Activated CD4-positive, alpha-beta T cell treated with anti-CD3 and anti-CD28 coated beads, Interleukin-2, amount 10 ng/mL, durations not matched to agents 7 days and 5 days (primary cell): ENCODE measurements around the gene CCDC9B. TPM values are rescaled to one million over a fixed set of nuclear protein-coding genes. Genes with fewer than 3 reads are reported as not detected.

Source experiments
- CTCF ChIA-PET: fragments of 350-600 bp; sonication (Branson Sonifier 250); formaldehyde crosslinking; loops from one replicate; lab custom pipeline; 2021; ENCODE audit warnings: antibody characterized with exemption; lab: Charles Lee
- POLR2A ChIA-PET: fragments of 350-600 bp; sonication (Branson Sonifier 250); formaldehyde crosslinking; loops from one replicate; lab custom pipeline; 2021; ENCODE audit warnings: antibody characterized with exemption; lab: Charles Lee
- DNase-seq: peaks from one replicate; pipeline ENCODE4 v3.0.0-alpha.2; 2020
- H3K27ac Mint-ChIP-seq: one replicate; pipeline ENCODE4 v1.8.0; 2021; ENCODE audit warnings: mild to moderate bottlenecking, moderate library complexity, mixed read lengths
- H3K27me3 Mint-ChIP-seq: one replicate; pipeline ENCODE4 v1.8.0; 2021; ENCODE audit warnings: mixed read lengths
- H3K36me3 Mint-ChIP-seq: one replicate; pipeline ENCODE4 v1.8.0; 2021; ENCODE audit warnings: low read depth, mixed read lengths
- H3K4me1 Mint-ChIP-seq: one replicate; pipeline ENCODE4 v1.8.0; 2021; ENCODE audit warnings: mixed read lengths
- H3K4me3 Mint-ChIP-seq: one replicate; pipeline ENCODE4 v1.8.0; 2021; ENCODE audit warnings: mild to moderate bottlenecking, moderate library complexity, mixed read lengths
- H3K9me3 Mint-ChIP-seq: one replicate; pipeline ENCODE4 v1.8.0; 2021; ENCODE audit warnings: mixed read lengths
- total RNA-seq, 2 experiments: library from RNA; stranded (reverse); gene quantifications; one replicate each; pipeline ENCODE4 v1.2.3, GENCODE V29; 2021

CCDC9B gene
- total RNA-seq, 2 experiments from 2014 or later: 0.81 to 1.0 TPM

DNA sequence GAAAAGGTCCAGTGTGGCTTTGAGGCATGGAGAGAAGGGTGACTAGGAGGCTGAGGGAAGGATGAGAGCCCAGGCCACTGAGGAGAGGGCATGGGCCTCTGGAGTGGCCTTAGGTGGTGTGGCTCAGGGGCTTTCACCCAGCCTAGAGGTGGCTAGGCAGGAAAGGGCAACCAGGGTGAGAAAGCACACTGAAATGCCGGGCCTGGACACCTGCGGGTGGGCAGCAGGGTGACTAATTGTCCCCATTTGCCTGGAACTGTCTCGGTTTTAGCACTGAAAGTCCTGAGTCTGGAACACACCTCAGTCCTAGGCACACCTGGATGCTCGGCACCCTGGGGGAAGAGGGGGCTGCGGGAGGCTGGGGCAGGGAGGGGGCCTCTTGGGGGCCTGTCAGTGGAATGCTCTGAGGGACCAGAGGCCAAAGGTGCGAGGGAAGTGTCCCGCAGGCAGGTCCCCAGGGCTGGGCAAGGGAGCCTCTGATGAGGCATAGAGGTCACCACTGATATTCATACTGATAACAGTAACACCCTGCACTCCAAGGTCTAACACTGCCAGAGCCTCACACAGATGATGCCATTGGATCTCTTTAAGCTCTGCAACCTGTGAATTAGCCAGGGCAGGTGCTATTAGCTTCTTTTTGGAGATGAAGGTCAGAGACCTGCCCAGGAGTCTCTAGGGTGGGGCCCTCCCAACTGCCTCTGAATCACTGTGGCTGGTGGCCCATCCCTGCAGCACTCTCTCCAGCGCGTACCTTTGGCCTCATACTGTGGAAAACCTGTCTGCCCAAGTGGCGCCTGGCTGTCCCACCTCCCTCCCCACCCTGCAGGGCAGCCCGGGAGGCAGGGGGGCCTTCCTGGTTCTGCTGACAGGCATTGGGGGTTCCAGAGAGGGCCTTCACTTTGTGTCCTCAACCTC, 7.1 kb upstream of the CCDC9B start:
- POLR2A ChIA-PET: no interaction called here
- no peak overlapping the region for H3K27ac Mint-ChIP-seq
- H3K4me3 Mint-ChIP-seq: no peak overlapping the region
- no peaks in the 10 kb centered on the region for H3K27me3 Mint-ChIP-seq
- DNase-seq: no peak
- H3K4me1 Mint-ChIP-seq: no peaks in the 10 kb centered on the region
- CTCF ChIA-PET: interaction anchor here (0.6 to 4.5 kb wide), 5 partner anchors 14 to 225 kb away, joined by 3 to 11 read pairs (median 4); no protein-coding TSS in a partner anchor
- no peaks in the 10 kb centered on the region for H3K36me3 Mint-ChIP-seq
- no peaks in the 10 kb centered on the region for H3K9me3 Mint-ChIP-seq

DNA sequence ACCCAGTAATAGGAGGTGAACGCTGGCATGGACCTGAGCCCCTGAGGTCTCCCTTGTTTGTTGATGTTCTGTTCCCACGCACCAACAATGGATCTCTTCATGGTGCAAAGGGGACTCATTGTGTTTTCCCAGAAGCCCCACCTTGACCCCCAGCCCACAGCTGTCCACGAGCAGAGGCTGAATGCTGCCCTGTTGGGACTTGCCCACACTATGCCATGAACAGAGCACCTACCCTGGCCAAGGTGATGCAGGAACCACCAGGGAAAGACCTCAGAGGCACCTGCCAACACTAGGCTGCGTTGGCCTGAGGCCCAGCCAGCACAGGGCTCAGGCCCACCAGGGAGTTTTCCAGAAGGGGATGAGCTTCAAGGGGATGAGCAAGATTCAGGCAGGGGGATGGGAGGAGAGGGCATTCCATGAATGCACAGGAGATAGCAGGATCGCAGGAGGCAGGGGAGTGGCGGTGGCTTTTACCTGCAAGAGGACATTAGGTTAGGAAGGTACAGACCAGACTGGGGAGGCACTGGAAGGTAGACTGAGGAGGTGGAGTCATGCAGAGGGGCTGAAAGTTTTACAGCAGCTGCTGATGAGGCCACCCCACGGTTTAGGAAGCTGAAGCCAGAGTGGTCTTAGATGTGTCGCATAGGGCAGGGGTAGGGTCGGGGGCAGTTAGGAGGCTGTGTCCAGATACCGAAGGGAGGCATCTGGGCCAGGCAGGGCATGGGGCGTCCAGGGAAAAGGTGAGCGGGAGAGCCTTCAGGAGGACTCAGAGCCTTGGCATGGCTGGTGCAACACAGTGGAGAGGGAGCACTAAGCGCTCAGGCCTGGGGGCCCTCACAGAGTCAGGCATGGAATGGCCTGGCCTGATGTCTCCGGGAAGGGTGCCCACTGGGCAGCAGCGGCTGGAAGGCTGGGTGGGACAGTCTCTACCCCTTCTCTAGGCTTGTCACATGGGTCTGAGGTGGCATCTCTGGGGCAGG, 6.1 kb upstream of the CCDC9B start:
- CTCF ChIA-PET: interaction anchor here (0.6 to 4.5 kb wide), 5 partner anchors 8 to 75 kb away, joined by 3 to 11 read pairs (median 4); no protein-coding TSS in a partner anchor

DNA sequence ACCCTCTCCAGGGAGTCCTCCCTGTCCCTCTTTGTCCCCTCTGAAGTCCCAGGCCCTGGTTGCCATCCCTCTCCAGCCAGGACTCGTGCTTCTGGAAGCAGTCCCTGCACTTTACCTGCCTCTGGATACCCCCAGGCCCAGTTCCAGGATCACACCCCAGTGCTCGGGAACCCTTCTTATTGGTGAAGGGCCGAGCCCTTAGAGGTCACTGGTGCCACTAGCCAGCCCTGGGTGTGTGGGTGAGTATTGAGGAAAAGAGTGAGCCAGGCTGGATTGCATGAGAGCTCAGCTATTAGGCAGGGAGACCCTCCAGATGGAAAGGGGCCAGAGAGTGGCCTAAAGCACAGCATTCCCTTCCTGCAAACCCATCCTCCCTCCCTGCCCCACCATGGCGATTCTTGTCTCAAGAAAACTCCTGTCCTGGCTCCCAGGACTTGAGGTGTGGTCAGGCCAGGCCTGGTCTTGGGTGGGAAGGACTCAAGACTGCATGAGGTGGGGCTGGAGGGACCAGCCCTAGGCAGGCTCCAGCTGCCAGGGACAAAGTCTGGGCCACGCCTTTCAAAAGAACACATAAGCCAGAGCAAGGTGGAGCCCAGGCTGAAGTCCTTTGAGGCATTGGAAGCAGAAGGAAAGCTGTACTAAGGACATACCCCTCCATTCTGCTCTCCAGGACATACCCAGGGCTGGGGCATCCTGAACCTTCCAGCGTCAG, 5.3 kb upstream of the CCDC9B start:
- no peak for DNase-seq
- Mint-ChIP-seq H3K36me3 (no peaks in the 10 kb centered on the region), H3K4me1 (no peaks in the 10 kb centered on the region), H3K27ac (no peak overlapping the region), H3K27me3 (no peaks in the 10 kb centered on the region), H3K4me3 (no peak overlapping the region), H3K9me3 (no peaks in the 10 kb centered on the region)
- ChIA-PET POLR2A (no interaction called here), CTCF (interaction anchor here (0.6 to 4.5 kb wide), 7 partner anchors 8 to 76 kb away, joined by 3 to 33 read pairs (median 5); no protein-coding TSS in a partner anchor)

More for the DNA sequence above, 6.1 kb upstream of the CCDC9B start:
- Mint-ChIP-seq H3K4me3 (no peak overlapping the region), H3K27me3 (no peaks in the 10 kb centered on the region), H3K4me1 (no peaks in the 10 kb centered on the region), H3K27ac (no peak overlapping the region), H3K9me3 (no peaks in the 10 kb centered on the region), H3K36me3 (no peaks in the 10 kb centered on the region)
- POLR2A ChIA-PET: no interaction called here
- DNase-seq: no peak

DNA sequence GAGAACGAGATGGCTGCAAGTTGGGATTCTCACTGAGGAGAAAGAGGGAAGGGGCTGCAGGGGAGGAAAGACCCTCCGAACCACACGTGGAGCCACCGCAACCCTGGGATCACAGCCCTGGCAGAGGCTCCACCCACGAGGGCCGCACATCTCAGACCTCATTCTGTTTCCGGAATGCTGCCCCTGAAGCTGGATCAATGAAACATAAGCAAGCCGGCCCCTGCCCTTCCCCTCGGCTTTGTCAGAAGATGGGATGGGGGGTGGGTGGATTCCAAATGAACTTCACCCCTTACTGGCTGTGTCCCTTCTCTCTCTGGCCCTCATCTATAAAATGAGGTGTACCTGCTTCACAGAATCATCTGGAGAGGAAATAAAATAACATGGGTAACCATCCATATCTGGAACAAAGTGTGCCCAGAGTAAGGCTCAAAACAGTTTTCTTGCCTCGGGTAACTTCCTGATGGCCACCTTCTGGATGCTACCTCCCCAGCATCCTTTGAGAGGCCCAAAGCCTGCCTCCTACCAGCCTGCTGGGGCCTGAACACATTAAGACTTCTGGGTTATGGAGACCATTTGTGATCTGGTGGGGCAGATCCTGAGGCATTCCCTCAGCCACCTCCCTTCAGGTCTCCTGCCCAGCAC, 4.6 kb upstream of the CCDC9B start:
- no peaks in the 10 kb centered on the region for H3K9me3 Mint-ChIP-seq
- no peaks in the 10 kb centered on the region for H3K36me3 Mint-ChIP-seq
- H3K27me3 Mint-ChIP-seq: no peaks in the 10 kb centered on the region
- ChIA-PET CTCF (interaction anchor here (0.7 to 4.4 kb wide), 17 partner anchors 8 to 98 kb away, joined by 3 to 33 read pairs (median 4); no protein-coding TSS in a partner anchor), POLR2A (no interaction called here)
- no peak for DNase-seq
- no peak overlapping the region for H3K27ac Mint-ChIP-seq
- no peak overlapping the region for H3K4me3 Mint-ChIP-seq
- no peaks in the 10 kb centered on the region for H3K4me1 Mint-ChIP-seq

DNA sequence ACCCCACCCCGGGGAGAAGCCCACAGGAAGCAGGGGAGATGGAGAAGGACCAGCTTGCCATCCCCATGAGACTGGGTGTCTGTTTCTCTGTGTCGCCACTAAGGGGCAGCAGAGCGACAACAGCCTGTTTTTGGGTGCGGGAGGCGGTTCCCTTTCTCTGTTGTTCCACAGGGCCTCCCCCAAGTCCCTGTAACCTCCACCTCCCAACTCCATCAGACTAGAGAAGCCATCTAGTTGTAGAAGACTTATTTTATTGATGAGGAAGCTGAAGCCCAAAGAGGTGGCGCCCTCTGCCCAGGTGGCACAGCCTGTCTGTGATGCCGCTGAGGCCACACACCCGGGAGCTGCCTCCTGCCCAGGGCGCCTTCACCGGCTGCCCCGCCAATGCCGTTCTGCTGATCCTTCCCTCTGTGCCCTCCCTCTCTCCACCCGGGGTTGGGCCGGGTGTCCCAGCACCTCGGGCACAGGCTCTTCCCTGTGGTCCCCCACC, 3.9 kb upstream of the CCDC9B start:
- Mint-ChIP-seq H3K4me1 (no peaks in the 10 kb centered on the region), H3K9me3 (no peaks in the 10 kb centered on the region), H3K27ac (no peak overlapping the region), H3K4me3 (no peak overlapping the region), H3K36me3 (no peaks in the 10 kb centered on the region), H3K27me3 (no peaks in the 10 kb centered on the region)
- peak; percentile 83 for DNase-seq
- ChIA-PET CTCF (interaction anchor here (0.7 to 4.4 kb wide), 24 partner anchors 8 to 98 kb away, joined by 3 to 33 read pairs (median 4); partner anchors contain the start of gene PLCB2), POLR2A (no interaction called here)

DNA sequence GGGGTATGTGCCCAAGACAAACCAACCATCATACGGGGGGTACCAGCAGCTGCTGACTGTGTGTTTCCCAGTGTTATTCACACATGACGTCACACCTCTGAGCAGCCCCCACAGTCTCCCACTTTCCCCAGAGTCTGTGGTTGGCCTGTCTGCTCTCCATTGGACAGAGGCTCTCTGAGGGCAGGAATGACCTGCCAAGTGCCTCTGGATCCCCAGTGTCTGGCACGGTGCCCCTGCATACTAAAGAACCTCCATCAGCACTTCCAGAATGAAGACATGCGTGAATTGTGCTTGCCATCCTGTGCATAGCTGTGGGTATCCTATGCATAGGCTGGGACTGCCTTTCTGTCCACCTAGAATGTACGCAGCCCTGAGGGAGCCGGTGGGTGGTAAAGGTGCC, 3.5 kb upstream of the CCDC9B start:
- no peak for DNase-seq
- Mint-ChIP-seq H3K36me3 (no peaks in the 10 kb centered on the region), H3K4me1 (no peaks in the 10 kb centered on the region), H3K9me3 (no peaks in the 10 kb centered on the region), H3K27ac (no peak overlapping the region), H3K27me3 (no peaks in the 10 kb centered on the region), H3K4me3 (no peak overlapping the region)
- CTCF ChIA-PET: interaction anchor here (0.9 to 4.4 kb wide), 26 partner anchors 8 to 99 kb away, joined by 3 to 33 read pairs (median 4); partner anchors contain the start of gene PLCB2
- POLR2A ChIA-PET: no interaction called here

DNA sequence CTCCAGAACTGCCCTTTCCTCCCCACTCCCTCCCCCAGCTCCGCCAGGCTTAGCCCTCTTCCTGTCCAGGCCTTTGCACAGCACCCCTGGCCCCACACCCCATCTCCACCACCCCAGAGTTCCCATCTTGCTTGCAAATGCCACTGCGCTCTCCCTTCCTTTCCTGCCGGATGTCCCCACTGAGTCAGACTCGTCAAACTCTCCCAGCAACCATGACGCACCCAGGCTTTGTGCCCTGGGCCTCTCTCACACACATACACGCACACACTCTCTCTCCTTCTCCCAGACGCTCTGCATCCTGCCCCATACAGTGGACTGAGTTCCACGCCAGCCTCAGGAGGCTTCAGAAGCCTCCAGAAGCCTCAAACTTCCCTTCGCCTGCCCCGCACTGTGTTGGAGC, 2.8 kb upstream of the CCDC9B start:
- CTCF ChIA-PET: interaction anchor here (1.0 to 4.4 kb wide), 15 partner anchors 9 to 92 kb away, joined by 3 to 33 read pairs (median 4); no protein-coding TSS in a partner anchor
- no peak overlapping the region for H3K4me3 Mint-ChIP-seq
- no peaks in the 10 kb centered on the region for H3K36me3 Mint-ChIP-seq
- H3K27ac Mint-ChIP-seq: no peak overlapping the region
- no peaks in the 10 kb centered on the region for H3K27me3 Mint-ChIP-seq
- POLR2A ChIA-PET: no interaction called here
- no peaks in the 10 kb centered on the region for H3K9me3 Mint-ChIP-seq
- H3K4me1 Mint-ChIP-seq: no peaks in the 10 kb centered on the region
- no peak for DNase-seq

DNA sequence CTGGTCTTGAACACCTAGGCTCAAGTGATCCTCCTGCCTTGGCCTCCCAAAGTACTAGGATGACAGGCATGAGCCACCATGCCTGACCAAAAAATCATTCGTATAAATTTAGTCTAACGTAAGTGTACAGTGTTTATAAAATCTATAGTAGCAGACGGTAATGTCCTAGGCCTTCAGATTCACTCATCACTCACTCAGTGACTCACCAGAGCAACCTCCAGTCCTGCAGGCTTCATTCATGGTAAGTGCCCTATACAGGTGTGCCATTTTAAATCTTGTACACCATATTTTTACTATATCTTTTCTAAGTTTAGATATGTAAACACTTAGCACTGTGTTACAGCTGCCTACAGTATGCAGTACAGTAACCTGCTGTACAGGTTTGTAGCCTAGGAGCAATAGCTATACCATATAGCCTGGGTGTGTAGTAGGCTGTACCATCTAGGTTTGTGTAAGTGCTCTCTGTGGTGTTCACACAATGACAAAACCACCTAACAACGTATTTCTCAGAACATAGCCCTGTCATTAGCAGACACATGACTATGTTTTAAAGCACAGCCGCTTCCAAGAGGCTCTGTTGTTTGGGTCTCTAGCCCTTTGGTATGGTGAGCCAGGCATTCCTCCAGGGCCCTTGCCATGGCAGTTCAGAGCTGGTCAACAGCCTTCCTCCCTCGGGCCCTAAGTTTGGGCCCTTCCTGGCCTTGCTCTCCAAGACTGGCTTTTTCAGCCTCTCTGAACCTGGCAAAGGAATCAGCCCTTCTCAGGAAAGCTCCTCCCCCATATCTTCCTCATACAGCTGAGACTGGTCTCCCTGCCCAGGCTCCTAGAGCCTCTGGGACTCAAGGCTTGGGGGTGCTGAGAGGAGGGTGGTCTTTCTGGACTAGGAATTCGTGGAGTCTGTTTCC, 1.9 kb upstream of the CCDC9B start:
- POLR2A ChIA-PET: no interaction called here
- H3K4me3 Mint-ChIP-seq: no peak overlapping the region
- no peak overlapping the region for H3K27ac Mint-ChIP-seq
- H3K4me1 Mint-ChIP-seq: peaks cover 4% of the 10 kb centered on the region
- no peak for DNase-seq
- no peaks in the 10 kb centered on the region for H3K36me3 Mint-ChIP-seq
- H3K9me3 Mint-ChIP-seq: no peaks in the 10 kb centered on the region
- no peaks in the 10 kb centered on the region for H3K27me3 Mint-ChIP-seq
- CTCF ChIA-PET: interaction anchor here (1.1 to 4.4 kb wide), 11 partner anchors 9 to 83 kb away, joined by 3 to 33 read pairs (median 4); partner anchors contain the start of gene KNSTRN

DNA sequence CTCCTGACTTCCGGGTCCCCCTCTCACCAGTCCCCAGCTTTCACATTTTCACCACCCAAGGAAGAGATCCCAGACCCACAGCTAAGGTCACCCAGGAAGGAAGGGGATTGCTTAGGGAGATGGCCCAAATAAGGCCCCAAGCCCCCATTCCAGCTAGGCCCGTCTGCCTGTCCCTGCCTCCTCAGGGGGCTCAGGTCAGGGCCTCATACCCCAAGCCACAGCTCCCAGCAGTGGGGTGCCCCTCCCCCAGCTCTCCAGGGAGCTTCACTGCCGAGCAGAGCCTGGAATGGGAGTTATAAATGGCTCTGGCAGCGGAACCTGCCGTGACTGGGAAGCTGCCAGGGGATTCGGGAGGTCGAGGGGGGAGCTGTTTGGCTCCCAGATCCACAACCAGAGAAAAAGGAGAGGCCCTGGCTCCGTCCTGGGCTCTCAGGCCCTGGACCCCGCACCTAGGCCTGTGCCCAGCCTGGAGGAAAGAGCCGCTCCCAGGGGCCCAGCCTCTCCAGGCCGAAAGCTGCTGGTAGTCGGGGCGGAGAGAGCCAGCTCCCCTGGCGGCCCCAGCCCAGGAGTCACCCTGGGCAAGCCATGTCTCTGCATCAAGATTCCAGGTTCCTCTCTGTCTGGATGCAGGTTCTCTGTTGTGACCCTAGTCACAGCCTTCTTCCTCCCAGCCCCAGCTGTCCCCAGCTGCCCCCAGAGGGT, 550 bp downstream of the CCDC9B start:
- H3K4me1 Mint-ChIP-seq: peaks cover 10% of the 10 kb centered on the region
- ChIA-PET POLR2A (no interaction called here), CTCF (interaction anchor here (1.1 to 6.0 kb wide), 12 partner anchors 12 to 110 kb away, joined by 3 to 78 read pairs (median 12); partner anchors contain the start of genes BAHD1, INAFM2 and PLCB2)
- H3K9me3 Mint-ChIP-seq: no peaks in the 10 kb centered on the region
- no peak for DNase-seq
- H3K36me3 Mint-ChIP-seq: no peaks in the 10 kb centered on the region
- H3K27me3 Mint-ChIP-seq: no peaks in the 10 kb centered on the region
- no peak overlapping the region for H3K4me3 Mint-ChIP-seq
- no peak overlapping the region for H3K27ac Mint-ChIP-seq

DNA sequence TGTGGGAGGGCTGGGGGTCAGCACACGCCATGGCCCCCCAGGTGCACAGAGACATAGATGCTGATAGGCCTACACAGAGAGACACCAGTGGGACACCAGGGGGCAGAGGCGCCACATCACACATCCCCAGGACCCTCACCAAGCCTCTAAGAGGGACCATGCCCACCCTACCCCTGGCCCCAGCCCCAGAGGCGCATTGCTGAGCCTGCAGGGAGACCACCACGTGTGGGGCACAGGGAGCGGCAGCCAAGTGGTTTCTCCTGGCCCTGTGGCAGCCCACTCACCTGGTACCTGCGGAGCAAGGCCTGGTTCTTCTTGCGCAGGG, 1.2 kb downstream of the CCDC9B start:
- no peaks in the 10 kb centered on the region for H3K36me3 Mint-ChIP-seq
- no peaks in the 10 kb centered on the region for H3K27me3 Mint-ChIP-seq
- no peaks in the 10 kb centered on the region for H3K9me3 Mint-ChIP-seq
- CTCF ChIA-PET: interaction anchor here (1.0 to 6.0 kb wide), 15 partner anchors 12 to 129 kb away, joined by 3 to 78 read pairs (median 7); partner anchors contain the start of genes BAHD1, INAFM2, KNSTRN and PLCB2
- POLR2A ChIA-PET: no interaction called here
- DNase-seq: no peak
- H3K27ac Mint-ChIP-seq: no peak overlapping the region
- no peak overlapping the region for H3K4me3 Mint-ChIP-seq
- peaks cover 12% of the 10 kb centered on the region for H3K4me1 Mint-ChIP-seq
